ENCODE measurements around the gene CAV1. TPM values are rescaled to one million over a fixed set of nuclear protein-coding genes. Genes with fewer than 3 reads are reported as not detected.

CAV1 gene
- total RNA-seq, 1 donor = 1.5 TPM

DNA sequence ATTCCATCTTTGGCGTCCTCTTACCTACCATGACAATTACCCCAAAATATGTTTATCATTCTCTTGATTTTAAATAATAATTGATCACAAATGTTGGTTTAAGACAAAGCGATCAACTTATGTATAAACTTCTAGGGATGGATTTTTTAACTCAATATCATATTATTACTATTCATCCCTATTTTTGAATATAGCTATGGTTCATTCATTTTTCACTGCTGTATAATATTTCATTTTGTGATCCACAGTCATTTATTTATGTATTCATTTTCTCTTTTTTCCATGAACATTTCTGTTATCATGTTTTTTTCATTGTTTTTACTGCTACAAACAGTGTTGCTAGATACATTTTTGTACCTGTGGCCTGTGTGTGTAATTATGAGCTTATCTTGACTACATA is 85.9 kb downstream of the CAV1 start:
- no peaks in the 10 kb centered on the region for H3K9me3 ChIP-seq (ENCODE audit: low read depth, low read length)
- no peak overlapping the region for H3K4me3 ChIP-seq (ENCODE audit: low read length)
- peaks cover 41% of the 10 kb centered on the region for H3K27me3 ChIP-seq (ENCODE audit: insufficient read depth, low read length)
- H3K4me1 ChIP-seq (ENCODE audit: insufficient read depth, low read length) = peaks cover 4% of the 10 kb centered on the region

Other genes with a start within 250 kb of the CAV1 start
- 4.1 TPM for gene CAV2, start 25.3 kb upstream of the CAV1 start, total RNA-seq
- gene MET, start 147.2 kb downstream of the CAV1 start, total RNA-seq = 3.9 TPM

Measured in mononuclear cell (primary cell).